ENCODE results near the gene CFB. TPM values are rescaled to one million over a fixed set of nuclear protein-coding genes. Genes with fewer than 3 reads are reported as not detected.

Gene CFB
- total and polyA plus RNA-seq, 9 of the 15 experiments (the other 6 are each of a cell fraction or from before 2014, with no cell fraction given): 0.08 to 0.91 (median 0.22) TPM; not detected in 4

GRCh38 chr6:31948753-31949413, 3.0 kb downstream of the CFB start (continued):
- TF ChIP-seq ZNF766 (CRISPR knock-in tag; conservative IDR thresholded peaks at IDR 0.05) (0 out of 2 replicates have a peak, but pooled peaks have one; percentile 19), HBP1 (CRISPR knock-in tag; IDR thresholded peaks at IDR 0.05) (no peak), TCF7 (IDR thresholded peaks at IDR 0.05; ENCODE audit: borderline replicate concordance) (no peak), ZBTB40 (IDR thresholded peaks at IDR 0.05) (no peak), ZBTB40 (CRISPR knock-in tag; IDR thresholded peaks at IDR 0.05) (no peak), MTA1 (IDR thresholded peaks at IDR 0.05; ENCODE audit: borderline replicate concordance) (peak; percentile 25; the same call in 1 of the 2 replicates), KAT8 (IDR thresholded peaks at IDR 0.05; ENCODE audit: low read depth) (no peak), BCLAF1 (IDR thresholded peaks at IDR 0.05; ENCODE audit: borderline replicate concordance in 1 of 2, control insufficient read depth in 1 of 2, low read depth in 2 of 2, low read length in 1 of 2) (no peak), THAP7 (CRISPR knock-in tag; IDR thresholded peaks at IDR 0.05) (no peak)
